ENCODE measurements around the gene YAE1. TPM values are rescaled to one million over a fixed set of nuclear protein-coding genes. Genes with fewer than 3 reads are reported as not detected.

The YAE1 gene
- total RNA-seq, 1 donor from 2014 or later, result 30.6 TPM

DNA sequence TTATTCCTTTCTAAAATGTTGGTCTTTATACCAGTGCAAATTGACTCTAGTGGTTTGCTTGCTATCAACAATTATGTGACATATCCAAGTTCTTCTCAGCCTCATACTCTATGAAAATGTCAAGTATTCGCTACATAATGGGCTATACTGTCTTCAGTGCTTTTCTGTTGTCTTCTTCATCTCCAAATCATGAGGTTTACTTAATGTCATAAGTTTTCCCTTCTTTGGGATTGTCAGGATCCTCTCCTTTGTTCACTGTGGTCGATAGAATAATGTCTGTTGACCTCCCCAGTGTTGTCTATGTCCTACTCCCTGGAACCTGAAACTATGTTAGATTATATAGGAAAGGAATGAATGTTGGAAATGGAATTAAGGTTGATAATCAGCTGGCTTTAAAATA lies 40.7 kb downstream of the YAE1 start:
- DNase-seq (ENCODE audit: low read depth), result no peak

DNA sequence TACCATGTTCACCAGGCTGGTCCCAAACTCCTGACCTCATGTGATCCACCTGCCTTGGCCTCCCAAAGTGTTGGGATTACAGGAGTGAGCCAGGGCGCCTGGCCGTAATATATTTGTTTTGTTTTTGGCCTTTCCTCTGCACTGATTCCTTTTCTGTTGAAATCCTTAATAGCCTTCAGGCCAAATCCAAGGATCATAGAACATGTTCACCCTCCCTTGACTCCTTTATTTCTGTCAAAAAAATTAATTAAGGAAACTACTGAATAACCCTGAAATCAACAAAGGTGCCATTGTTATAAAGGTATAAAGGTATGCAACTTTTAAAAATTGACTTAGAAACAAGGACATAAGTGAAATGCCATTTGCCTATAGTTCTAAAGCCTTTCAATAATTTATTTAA lies 41.7 kb downstream of the YAE1 start:
- DNase-seq (ENCODE audit: low read depth), result no peak

DNA sequence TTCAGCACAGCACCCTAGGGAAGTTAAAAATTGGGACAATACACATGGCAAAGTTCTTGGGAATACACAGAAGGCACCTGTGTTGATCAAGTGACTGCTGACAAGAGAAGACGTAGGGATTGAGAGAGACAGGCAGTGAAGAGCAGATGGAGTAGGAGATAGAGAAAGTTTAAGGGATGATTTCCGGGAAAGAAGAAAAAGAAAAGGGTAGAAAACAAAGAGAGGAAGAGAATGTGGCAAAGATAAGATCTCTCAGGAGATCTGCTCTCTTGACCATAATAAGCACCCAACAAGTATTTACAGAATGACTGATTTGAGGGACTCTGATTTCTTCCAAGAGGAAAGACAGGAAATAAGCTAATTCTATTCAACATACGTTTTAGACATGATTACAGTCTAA lies 42.1 kb downstream of the YAE1 start:
- DNase-seq (ENCODE audit: low read depth), result no peak

DNA sequence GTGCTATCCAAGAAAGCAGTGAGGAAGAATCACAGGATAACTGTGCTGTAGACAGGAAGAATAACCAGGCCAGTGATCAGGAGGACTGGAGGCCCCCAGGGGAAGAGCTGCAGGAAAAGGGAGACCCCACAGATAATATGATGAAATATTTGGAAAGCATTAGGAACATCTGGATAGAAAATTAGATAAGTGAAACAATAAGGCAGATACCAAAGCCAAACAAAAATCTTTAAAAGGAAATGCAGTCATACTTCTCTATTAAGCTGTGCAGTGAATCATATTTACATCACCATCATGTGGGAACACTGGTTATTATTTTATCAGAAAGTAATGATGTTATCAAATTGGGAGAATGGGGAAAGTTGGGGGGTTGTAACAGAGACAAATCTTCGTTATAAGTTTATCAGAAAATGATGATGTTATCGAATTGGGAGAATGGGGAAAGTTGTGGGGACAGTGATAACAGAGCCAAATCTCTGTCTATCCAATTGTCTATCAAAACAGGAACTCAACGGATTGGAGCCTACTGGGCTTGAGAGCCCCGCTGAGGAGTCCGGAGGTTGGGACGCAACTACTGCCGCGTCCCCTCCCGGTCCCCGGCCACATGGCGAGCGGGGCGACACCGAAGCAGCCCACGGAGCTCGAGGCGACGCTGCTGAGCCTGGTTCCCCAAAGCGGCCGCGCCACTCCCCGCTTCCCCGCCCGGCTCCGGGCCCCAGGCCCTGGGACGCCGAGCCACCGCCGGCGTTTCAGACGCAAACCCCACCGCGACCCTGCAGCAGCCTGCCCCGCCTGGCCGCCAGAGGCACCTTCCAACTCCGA lies 43.1 kb downstream of the YAE1 start:
- DNase-seq (ENCODE audit: low read depth), result no peak

DNA sequence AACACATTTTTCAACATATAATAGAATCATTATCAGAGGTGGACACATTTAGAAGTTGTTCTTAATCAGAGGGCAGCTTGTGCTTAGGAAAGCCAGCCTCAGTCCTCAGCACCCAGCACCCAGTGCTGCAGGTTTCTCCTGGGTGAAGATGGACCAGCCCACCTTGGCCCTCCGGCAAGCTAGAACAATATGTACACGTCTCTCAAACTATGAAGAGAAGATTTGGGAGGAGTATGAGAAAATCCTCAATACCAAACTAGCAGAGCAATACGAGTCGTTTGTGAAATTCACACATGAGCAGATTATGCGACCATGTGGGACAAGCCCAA lies 43.7 kb downstream of the YAE1 start:
- no peak for DNase-seq (ENCODE audit: low read depth)

DNA sequence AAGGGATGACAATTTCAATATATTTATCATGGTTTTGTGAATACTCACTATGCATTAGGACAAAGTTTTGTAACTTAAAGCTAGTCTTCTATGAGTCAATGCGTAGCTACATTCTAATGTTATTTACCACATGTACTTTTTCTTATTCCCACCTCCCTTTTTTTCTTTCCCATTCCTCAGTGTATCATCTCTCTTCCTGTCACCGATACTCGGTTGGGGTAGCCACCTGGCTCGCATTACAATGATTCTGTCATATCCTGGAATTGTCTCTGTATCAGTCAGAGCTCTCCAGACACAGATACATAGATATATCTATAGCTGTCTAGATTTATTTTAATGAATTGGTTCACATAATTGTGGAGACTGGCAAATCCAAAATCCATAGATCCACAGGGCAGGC lies 47.4 kb downstream of the YAE1 start:
- DNase-seq (ENCODE audit: low read depth), result peak; percentile 13

DNA sequence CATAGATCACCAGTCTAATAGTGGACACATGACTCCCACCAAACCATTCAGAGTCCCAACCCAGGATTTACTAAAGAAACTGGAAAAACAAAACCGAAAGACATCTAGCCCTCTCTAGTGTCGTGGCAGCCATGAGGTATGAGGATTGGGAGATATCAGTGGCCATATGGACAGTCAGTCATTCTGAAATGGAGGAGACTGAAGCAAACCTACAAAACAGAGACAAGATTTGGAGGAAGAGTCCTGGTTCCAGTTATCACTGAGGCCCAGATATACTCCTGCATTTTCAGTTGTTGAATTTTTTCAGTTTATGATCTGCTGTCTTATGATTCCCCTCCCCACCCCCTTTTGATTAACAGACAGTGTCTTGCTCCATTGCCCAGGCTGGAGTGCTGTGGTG lies 48.1 kb downstream of the YAE1 start:
- no peak for DNase-seq (ENCODE audit: low read depth)

DNA sequence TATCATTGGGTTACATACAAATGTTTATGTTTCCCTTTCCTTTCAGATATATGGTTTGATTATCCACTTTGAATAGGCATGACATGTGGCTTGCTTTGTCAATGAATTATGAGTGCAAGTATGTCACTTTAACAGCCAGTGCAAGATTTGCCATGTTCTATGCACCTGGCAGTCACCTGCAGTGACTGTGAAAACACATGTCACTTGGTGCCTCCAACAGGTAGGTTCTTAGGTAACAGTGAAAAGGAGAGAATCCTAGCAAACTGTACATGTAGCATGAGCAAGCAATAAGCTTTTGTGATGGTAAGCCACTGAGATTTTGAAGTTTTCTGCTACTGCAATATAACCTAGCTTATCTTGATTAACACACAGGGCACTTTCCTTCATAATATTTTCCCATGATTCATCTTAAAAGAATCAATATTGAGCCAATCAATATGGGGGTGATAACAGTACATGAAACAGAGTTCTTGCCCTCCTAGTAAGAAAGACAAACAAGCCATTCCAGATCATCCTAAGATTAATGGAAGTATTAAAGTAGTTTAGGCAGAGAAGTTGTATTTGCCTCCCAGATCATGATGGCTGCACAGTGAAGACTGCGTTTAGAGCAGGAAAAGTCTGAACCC lies 49.3 kb downstream of the YAE1 start:
- DNase-seq (ENCODE audit: low read depth), result no peak

DNA sequence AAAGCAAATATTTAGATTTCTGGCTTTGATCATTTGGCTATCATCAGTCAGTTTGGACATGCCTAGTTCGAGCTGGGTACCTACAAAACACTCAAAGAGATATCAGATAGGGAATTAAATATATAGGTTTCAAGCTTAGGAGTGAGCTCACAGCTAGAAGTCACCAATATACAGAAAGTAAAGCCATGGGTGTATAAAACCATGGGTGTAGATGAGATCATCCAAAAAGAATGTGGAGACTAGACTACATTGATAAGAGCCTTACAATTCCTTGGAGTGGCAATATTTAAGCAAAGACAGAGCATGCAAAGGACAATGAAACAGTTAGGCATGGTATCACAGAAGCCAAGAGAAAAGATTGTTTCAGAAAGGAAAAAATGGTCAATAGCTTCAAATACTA lies 49.9 kb downstream of the YAE1 start:
- DNase-seq (ENCODE audit: low read depth), result no peak

DNA sequence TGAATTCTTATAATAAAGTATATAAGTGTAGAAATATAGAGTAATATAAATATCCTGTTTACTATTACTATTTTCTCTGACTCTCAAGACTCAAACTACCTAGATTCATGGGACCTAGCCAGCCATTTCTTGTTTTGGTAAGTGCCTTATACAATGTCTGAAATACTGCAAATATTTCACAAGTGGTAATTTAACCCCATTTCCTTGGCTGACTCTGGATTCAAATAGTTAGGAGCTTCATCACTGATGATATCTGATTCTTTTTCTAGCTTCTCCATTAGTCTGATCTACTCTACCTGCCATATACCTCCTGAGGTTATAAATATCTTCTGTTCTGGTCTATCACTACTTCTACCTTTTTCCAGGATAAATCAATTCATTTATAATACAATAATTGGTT lies 50.8 kb downstream of the YAE1 start:
- no peak for DNase-seq (ENCODE audit: low read depth)

DNA sequence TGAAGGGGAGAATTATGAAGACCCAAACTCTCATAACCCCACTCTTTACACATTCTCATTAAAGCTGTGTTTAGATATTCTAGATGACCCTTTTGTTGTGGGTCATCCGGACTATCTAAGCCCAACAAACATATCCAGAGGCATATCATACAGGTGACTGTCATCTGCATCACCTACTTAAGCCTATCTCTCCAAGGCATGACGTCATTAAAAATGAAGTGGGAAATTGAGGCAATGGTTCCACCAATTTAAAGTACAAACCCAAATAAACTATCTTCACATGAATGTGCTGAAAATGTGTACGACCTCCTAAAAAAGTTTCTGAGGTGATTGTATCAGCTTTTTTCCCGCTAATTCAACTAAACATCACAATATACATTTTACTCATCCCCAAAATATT lies 52.7 kb downstream of the YAE1 start:
- DNase-seq (ENCODE audit: low read depth), result no peak

DNA sequence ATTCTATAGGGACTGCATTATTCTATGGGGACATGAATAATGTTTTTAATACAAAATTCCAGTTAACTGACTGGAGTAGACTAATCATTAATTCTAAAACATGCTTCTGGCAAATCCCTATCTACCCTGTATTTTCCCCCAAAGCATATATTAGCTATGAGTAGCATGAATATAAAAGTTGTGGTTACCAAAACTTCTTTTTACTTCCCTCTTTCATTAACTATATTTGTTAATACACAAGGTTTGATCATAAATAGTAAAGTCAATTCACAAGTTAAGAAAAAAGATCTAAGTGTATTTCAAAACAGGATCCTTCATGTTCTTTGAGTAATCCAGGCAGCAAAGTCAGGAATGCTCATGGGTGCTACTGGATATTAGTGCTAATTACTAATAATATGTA lies 54.3 kb downstream of the YAE1 start:
- DNase-seq (ENCODE audit: low read depth), result peak; percentile 22

DNA sequence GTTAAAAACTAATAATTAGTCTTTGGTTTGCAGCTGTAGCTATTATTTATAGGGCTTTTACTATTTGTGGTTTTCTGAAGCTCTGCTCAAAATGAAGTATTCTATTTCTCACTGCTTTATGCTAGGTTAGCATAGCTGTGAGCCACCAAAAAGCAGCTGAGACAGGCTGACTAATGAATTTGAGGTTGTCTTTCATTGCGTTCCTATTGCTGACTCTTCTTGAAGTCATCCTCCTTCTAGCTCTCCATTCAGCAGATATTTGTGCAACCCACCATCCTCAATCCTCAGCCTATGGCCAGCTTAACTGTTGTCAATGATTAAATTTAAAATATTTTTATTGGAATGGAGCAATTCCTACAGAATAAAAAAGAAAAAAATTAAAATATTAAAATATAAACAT lies 55.1 kb downstream of the YAE1 start:
- DNase-seq (ENCODE audit: low read depth), result peak; percentile 96

DNA sequence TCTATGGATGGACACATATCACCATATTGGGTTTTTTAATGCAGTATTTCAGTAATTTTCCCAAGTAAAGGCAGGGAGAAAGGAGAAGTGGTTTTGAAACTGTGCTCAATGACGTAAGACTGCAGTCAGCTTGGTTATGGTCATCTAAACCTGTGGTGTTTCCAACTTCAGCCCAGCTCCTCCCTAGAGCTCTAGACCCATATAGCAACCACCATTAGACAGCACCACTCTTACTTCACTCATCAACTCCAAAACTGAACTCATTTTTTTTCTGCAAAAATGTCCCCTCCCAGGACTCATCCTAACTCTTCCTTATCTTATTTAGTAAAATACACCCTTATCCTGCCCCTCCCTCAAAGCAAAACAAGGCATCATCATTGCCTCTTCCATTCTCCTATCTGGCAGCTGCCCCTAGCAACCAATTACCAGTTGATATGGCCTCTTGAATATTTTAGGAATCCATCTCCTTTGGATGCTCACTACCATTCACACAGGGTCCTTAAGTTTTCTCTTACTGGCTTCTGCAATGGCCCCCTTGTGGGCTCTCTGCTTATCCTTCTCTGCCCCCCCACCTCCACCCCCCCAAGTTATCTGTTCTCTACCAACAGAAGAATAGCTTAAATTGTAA lies 55.7 kb downstream of the YAE1 start:
- DNase-seq (ENCODE audit: low read depth), result peak; percentile 79

Other genes with a start within 250 kb of the YAE1 start
- gene RALA, start 57.2 kb downstream of the YAE1 start, total RNA-seq, result 16.5 and 17.3 TPM in 2 replicates